NCI-H526 (cell line): ENCODE results near the gene CRHR1.
"Not testable (repeated sequence)": the region's sequence is repeated elsewhere in the genome, so short reads cannot be mapped to it uniquely, and the experiment has no call there.

ENCODE experiments used
- DNase-seq, 2 experiments: peaks; one replicate each; lab custom pipeline; 2025; lab: John Stamatoyannopoulos, UW

Gene CRHR1

DNA sequence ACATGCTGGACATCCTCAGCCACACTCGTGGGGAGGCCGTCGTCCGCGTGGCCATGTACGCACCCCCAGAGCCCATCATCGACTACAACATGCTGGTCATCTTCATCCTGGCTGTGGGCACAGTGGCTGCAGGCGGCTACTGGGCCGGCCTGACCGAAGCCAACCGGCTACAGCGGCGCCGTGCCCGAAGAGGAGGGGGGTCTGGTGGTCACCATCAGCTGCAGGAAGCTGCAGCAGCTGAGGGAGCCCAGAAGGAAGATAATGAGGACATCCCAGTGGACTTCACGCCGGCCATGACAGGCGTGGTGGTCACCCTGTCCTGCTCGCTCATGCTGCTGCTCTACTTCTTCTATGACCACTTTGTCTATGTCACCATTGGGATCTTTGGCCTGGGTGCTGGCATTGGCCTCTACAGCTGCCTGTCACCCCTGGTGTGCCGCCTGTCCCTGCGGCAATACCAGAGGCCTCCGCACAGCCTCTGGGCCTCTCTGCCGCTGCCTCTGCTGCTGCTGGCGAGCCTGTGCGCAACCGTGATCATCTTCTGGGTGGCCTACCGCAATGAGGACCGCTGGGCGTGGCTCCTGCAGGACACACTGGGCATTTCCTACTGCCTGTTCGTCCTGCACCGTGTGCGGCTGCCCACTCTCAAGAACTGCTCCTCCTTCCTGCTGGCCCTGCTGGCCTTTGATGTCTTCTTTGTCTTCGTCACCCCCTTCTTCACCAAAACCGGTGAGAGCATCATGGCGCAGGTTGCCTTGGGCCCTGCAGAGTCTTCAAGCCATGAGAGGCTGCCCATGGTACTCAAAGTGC, 61.5 kb downstream of the CRHR1 start:
- no peak for DNase-seq

DNA sequence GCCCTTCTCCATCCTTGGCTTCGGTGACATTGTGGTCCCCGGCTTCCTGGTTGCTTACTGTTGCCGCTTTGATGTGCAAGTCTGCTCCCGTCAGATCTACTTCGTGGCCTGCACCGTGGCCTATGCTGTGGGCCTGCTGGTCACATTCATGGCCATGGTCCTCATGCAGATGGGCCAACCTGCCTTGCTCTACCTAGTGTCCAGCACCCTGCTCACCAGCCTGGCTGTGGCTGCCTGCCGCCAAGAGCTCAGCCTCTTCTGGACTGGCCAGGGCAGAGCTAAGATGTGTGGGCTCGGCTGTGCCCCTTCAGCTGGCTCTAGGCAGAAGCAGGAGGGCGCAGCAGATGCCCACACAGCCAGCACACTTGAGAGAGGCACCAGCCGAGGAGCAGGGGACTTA, 62.1 kb downstream of the CRHR1 start:
- no peak for DNase-seq

DNA sequence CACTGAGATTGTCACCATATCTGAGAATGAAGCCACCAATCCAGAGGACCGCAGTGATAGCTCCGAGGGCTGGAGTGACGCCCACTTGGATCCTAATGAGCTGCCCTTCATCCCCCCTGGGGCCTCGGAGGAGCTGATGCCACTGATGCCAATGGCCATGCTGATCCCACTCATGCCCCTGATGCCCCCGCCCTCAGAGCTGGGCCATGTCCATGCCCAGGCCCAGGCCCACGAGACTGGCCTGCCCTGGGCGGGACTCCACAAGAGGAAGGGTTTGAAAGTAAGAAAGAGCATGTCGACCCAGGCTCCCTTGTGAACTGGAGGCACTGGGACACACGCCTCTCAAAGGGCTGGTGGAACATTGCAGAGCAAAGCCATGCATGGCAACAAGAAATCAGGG, 62.5 kb downstream of the CRHR1 start:
- DNase-seq: no peak

DNA sequence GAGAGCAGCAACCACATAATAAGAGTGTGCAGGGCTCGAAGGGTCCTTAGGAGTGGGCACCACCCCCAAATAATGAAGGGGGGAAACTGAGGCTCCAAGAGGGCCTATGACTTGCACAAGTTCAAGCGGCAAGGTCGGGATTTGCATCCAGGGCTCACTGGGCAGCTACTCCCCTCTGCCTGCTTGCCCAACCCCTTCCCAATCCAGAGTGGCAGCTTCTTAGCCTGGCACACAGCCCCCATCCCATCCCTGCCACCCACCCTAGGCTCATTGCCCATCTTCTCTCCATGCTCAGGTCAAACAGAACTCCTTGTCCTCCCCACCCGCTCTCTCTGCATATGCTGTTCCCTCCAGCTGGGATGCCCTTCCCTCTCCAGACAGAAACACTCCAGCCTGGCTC, 63.0 kb downstream of the CRHR1 start:
- DNase-seq: no peak

DNA sequence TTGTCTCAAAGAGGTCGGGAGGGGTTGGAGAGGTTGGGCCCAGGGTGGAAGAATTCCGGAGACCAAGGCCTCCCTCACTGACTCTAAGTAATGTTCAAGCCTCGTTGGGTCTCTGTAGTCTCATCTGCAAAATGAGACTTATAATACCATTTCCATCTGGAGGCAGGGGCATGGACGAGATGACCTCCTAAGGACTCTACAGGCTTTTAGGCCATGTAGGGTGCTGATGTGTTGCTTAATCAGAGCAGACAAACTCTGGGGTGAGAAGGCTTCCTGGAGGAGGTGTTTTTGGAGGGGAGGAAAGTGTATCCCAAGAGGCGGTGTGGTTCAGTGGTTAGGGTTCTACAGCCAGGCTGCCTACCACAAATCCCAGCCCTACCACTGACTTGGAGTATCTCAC, 63.6 kb downstream of the CRHR1 start:
- no peak for DNase-seq

DNA sequence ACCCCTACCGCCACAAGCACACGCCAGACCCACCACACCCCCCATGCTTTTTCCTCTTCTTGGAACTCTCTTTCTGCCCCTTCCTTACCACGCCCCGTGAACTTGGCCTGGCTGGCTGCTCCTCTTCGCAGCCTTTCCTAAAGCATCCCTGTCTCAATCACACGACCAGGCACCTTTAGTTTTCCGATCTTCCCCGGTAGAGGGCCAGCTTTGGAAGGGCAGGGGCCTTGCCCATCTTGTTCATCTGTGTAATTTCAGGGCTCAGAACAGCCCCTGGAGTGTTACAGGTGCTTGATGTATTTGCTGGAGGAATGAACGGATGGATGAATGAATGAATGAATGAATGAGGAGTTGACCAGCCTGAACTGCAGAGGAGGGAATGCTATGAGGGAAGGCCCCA, 64.3 kb downstream of the CRHR1 start:
- no peak for DNase-seq

DNA sequence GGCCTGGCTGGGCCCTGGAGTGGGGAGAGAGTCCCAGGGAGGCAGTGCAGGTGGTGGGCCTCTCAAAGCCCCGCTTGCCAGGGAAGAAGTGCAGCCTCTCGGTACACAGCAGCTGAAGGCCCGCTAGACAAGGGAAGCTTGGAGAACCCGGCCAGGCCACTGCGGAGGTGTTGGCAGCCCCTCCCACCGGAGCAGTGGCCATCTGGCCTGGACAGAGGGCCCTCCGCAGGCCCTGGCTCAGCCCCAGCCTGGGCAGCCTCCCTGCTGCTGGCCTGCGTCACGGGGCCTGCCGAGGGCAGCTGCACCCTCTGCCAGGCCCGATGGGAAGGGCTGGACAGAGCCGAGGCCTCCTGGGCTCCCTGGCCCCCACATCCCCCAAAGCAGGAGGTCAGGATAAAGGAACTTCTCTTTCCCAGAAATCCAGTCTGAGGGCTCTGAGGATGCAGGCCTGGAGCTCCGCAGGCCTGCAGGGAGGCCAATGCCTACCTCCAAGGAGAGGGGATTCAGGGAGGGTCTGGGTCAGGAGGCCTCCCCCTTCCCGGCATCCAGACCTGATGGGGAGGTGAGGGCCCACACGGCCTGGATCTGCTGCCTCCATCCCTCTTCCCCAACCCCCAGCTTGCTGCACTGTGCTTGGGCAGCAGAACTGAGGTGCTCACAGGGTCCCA, 64.9 kb downstream of the CRHR1 start:
- DNase-seq: no peak

DNA sequence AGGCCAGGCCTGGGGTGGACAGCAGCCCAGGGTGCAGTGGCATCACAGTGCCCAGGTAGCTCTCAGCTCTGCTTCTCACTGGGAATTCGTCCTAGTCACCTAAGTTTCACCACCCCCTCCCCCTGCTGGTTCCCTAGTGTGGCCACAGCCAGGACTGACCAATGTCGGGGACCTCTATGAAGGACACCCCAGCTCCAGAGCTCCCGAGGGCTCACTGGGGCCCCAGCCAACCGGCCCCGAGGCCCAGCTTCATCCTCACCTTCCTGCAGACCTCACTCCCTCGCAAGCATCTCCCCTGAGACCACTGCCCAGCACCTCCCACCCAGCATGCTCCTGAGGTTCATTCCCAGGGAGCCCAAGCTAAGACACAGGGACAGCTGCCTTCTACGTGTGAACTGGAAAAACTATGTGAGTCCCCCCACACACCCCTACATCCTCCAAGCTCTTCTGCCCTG, 65.4 kb downstream of the CRHR1 start:
- DNase-seq: no peak

DNA sequence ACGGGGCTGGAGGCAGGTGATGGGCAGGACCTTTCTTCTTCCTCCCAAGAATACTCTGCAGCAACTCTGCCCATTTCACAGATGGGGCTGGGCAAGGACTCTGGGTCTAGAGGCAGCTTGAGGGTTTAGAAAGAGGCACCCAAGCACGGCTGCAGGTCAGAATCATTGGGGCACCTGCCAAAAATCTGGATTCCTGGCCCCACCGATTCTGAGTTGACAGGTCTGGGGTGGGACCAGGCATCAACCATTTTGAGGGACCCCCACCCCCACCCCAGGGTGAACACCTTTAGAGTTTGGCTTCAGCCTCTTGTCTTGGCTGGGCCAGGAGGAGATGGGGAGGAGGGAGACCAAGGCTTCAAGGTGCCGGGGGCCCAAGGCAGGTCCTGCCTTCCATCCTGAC, 65.9 kb downstream of the CRHR1 start:
- no peak for DNase-seq

DNA sequence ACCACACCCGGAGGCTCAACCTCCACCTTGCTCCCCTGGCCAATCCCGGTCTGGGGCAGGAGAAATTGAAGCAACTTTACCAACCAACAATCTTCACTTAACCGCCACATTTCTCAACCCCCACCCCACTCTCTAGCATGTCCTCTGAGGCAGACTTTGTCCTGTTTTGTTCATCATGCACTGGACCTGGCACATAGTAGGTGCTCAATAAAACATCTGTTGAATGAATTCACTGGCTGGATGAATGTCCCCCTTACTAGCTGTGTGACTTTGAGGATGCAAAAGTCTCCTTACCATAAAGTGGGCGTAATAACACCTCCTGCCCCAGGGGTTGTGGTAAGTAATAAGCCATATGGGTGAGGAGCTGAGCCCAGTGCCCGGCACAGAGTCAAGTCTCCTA, 66.3 kb downstream of the CRHR1 start:
- DNase-seq: no peak

DNA sequence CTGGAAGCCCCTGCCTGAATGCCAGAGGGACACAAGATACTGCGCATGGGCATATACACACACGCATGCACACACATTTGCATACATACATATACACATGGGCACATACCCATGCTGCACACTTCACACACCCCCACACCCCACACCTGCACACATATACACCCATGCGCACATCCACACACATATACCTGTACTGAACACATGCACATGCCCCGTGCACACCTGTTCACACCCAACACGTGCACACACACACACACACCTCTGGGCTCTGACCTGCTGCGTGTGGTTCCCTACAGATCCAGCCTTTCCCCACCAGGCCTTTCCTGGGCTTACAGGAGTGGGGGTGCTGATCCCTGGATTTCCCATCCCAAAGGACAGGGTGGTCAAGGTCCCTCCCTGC, 66.9 kb downstream of the CRHR1 start:
- peak in 1 of 2 experiments; percentile 52 for DNase-seq

DNA sequence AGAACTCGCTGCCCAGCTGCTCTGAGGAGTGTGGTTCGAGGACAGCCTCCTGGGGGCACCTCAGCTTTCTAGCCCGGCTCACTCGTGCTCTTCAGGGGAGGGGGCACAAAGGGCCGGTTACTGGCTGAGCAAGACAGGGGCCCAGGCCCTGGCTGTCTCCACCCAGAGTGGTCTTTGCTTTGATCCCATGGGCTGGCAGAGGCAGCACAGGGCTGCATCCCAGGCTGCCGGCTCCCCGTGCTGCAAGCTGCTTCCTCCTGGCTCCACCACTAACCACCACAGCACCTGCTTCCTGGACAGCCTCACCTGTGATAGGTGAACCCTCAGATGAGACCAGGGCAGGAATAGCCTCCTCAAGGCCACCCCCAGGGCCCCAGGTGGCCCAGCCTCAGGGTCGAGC, 67.3 kb downstream of the CRHR1 start:
- DNase-seq: peak in 1 of 2 experiments; percentile 45

DNA sequence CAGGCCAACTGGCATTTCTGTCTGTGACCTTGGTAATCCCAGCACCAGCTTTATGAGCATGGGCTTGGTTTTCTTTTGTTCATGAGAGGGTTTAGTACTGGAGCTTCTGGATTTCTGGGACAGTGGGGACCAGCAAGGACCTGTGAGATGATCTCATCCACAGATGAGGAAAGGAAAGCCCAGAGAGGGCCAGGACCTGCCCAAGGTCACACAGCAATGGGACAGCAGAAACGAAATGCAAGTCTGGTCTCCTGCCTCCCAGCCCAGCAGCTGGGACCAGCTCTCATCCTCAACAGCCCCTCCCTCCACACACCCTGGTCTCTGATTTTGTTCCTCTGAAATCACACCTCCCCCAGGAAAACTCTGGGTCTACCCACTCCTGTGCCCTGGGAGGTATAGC, 67.8 kb downstream of the CRHR1 start:
- no peak for DNase-seq

DNA sequence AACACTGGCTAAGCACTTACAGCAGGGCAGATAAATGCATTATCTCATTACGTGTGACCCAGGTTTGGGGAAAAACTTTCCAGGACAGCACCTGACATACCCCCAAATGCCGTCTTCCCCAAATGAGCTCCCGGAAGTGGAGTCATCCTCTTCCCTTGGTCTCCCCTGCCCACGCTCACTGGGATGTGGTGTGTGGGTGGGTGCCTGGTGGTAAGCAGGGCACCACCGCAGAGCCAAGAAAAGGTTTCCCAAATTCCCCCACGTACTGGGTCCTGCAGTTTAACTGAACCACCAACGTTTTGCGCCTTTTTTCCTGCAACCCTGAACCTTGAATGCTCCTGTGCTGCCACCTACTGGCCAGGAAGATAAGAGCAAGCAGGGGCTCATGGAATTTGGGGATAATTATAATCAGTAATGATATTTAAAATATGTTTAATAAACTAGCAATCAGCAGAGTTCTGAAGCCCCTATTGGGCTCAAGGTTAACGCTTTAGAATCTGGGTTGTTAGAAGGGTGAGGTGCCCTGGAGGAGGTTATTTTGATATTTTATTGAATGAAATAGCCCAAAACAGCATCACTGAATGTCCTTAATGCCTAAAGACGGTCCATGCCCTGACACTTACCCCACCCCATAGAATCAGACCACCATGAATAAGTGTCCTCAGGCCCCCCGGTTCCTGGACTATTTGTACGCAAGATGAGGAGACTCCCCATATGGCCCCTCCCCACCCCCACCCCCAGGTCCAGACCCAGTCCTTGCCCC, 68.6 kb downstream of the CRHR1 start:
- DNase-seq: peak; percentile 41 to 86

DNA sequence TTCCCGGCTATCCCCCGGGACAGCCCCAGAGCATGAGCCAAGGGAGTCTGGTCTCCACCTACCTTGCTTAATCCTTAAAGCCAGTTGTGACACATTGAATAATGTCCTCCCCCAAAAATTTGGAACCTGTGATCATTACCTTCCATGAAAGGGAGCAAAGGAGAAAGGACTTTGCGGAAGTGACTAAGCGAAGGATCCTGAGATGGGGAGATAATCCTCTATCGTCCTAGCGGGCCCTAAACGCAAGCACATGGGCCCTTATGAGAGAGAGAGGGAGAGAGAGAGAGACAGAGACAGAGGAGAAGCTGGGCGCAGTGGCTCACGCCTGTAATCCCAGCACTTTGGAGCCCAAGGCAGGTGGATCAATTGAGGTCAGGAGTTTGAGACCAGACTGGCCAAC, 70.1 kb downstream of the CRHR1 start:
- no peak for DNase-seq

DNA sequence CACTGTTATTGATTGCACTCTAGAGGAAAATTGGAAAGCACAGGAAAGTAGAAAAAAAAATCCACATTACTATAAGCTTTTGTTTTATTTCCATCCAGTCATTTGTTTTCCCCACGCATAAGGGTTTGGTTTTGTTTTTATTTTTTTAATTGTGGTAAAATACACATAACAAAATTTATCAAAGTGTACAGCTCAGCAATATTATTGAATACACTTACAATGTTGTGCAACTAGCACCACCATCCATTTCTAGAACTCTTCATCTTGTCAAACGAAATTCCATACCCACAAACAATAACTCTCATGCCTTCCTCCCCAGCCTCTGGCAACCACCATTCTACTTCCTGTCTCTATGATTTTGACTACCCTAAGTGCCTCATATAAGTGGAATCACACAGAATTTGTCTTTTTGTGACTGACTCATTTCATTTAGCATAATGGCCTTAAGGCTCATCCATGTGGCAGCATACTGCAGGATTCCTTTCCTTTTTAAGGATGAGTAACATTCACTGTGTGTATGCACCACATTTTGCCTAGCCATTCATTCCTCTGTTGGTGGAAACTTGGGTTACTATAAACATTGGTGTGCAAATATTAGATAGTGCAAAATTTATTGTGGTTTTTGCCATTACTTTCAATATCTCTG, 71.7 kb downstream of the CRHR1 start:
- DNase-seq: no peak

DNA sequence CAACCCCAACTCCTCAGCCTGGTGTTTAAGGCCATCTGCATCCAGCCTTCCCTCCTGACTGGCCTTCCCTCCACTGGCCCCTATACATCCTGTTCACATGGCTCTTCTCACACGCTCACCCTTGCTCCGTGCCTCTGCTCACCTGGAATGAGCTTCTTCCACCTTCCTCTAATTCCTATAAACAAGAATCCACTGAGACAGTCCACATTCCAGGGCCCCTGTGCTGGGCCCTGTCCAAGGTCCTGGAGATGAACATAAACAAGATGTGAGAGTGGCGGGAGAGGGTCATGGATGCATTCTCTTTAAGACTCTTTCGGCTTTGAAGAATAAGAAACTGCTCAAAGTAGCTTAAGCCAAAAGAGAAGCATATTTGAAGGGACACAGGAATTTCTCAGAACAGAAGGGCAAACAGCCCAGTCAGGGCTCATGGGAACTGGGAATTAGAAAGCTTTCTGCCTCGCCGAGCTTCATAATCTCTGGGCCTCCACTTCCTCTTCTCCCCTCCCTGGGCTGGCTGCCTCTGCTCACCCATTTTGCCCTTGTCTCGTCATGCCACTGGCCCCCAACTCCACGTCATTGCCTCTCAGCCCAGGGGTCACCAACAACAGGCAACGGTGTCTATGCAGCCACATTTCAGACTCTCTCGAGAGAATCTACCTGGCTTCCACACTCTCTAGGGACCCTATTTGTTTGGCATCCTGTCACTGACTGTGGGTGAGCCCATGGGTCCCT, 74.0 kb downstream of the CRHR1 start:
- no peak for DNase-seq

DNA sequence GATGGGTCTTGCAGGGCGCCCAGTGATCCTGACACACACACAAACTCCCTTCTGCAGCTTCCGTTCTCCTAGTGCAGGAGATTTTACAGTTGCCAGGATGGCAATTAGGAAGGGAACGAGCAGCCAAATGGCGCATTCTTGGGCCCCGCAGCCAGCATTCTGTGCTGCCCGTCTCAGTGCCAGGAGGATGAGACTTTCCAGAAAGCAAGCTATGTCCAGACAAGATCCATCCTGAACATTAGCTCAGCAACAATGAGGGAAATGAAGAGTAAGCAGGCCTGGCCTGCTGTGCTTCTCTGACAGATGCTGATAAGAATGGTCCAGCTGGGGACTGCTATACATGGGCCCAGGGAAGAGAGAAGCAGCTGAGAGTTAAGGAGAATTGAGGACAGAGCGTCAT, 77.0 kb downstream of the CRHR1 start:
- no peak for DNase-seq

DNA sequence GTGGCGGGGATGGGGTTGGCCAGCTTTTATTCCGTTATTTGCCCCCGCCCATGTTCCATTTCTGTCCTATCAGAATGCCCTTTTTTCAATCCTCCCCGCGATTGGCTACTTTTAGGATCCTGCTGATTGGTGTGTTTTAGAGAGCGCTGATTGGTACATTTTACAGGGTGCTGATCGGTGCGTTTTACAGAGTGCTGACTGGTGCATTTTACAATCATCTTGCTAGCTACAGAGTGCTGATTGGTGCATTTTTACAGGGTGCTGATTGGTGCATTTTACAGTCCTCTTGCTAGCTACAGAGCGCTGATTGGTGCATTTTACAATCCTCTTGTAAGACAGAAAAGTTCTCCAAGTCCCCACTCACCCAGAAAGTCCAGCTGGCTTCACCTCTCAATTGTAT, 78.0 kb downstream of the CRHR1 start:
- not testable (repeated sequence) for DNase-seq

DNA sequence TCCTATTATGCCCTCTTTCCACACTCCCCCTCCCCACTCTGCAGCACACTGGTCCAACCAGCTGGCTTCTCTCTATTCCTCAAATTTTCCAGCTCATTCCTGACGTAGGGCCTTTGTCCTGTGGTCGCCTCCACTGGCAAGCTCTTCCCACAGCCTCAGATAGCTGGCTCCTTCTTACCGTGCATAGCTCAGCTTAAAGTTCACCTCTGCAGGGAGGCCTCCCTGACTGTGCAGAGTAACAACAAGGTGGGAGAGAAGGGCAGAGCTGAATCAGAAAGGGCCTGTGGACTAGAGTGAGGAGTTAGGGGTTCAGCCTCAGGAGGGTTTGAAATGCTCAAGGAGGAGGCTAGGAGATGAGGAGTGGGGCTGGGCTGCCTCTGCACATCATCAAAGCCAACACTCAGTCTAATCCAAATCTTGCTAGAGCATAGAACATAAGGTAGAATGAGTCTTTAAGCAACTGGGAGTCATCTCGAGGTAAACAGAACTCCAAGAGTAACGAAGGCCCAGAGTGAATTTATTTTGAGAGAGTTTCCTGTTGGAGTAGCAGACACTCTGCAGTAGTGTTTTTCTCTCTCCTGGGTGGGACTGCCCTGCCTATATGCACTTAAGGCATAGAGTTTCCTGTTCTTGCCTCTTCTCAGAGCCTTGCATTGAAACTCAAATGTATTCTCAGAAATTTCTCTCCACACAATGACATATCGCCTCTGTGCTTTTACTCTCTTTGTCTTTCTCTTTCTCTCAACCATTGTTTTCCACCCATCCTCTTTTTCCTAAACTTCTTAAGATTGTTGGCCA, 79.9 kb downstream of the CRHR1 start:
- no peak for DNase-seq

DNA sequence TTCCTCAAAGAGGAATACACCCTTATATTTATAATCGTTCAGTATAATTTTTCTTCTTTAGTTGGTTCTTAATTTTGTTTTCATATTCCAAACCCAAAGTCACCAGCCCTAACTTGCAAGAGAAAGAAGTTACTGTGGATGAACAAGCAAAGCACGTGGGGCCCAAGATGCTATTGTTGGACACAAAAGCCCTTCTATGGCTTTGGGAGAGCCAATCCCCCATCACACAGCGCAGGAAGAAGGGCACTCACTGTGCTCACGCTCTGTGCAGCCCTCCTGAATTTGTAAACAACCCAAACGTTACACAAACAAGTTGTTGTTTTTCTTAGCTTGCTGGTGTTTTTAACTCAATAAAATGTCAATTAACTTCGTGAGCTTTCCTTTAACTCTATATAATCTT, 83.1 kb downstream of the CRHR1 start:
- DNase-seq: no peak
